Hematopoietic multipotent progenitor cell treated with erythropoietin and hydrocortisone succinate and interleukin-3 and kit ligand, for 8 days (in vitro differentiated cells): ENCODE measurements around the gene EIF3L.

ENCODE experiments used
- DNase-seq: peaks from one replicate; pipeline ENCODE4 v3.0.0-alpha.2; 2015

EIF3L gene

GRCh38 chr22:37930270-37930951, 81.2 kb downstream of the EIF3L start:
- DNase-seq, result peak; percentile 65

- DNase-seq, result no peak
Measured at GRCh38 chr22:37930952-37931440, 81.8 kb downstream of the EIF3L start.

DNA sequence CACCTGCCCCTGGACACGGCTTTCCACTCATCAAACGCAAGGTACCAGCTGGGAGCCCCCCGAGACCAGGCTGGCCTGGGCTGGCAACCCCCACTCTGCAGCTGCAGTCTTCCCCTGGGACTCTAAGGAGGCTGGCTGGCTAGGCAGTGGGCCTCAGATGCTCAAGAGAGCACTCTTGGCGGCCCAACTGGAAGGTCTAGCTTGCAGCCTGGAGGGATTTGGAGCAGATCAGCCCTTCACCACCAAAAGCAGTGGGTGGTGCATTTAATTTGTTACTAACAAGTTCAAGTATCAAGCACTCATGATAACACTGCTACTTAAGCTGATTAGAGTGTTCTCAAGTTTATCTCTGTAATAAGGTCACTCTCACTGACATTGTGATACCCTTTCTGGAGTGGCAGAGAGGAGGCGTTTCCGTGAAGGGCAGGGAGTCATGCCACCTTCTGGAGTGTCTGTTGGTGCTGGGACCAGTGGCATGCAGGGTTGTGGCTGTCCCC, 82.7 kb downstream of the EIF3L start:
- DNase-seq, result peak; percentile 36

DNA sequence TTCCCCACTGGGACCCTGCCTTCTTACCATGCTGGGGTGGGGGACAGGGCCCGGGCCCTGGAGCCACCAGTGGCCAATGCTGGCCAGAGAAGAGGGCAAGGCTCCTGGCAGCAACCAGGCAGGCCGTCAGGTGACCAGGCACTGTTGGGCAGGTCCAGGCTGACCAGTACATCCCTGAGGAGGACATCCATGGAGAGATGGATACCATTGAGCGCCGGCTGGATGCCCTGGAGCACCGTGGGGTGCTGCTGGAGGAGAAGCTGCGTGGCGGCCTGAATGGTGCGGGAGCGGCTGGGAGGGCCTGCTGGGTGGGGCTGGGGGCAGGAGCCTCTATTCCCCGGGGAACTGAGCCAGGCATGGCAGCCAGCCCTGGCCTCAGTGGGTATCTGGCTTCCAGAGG, 83.2 kb downstream of the EIF3L start:
- DNase-seq, result no peak

GRCh38 chr22:37932821-37933578, 83.8 kb downstream of the EIF3L start:
- DNase-seq, result no peak

DNA sequence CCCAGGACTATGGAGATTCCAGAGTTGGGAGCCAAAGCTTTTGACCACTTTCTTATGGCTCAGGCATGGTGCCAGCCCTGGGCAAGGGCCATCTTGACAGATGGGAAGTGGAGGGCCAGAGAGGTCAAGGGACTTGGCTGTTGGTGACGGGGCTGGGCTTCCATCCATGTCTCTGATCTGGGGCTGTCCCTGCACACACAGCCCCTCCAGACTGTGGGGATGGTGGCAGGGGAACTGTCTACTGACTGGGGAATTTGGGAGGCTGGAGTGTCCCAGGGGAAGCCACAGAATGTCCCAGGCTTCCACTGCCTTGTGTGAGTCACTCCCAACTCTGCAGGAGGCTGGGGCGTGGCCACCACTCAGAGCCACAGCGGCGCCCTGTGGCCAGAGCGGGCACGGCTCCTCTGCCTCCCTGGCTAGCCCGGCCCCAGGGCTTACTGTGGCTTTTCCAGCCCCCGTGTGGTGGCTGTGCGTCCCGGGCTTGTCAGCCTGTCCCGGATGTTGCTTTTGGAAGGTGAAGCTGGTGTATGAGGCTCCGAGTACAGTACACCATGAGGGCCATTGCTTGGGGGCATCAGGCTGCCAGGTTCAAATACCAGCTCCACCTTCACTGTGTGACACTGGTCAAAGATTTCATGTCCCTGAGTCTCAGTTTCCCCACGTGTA, 84.6 kb downstream of the EIF3L start:
- DNase-seq, result peak; percentile 92
